ENCODE measurements around the gene PLOD1. TPM values are rescaled to one million over a fixed set of nuclear protein-coding genes. Genes with fewer than 3 reads are reported as not detected.

Gene PLOD1
- total RNA-seq, 2 donors from 2014 or later = 73.6 to 80.2 TPM

DNA sequence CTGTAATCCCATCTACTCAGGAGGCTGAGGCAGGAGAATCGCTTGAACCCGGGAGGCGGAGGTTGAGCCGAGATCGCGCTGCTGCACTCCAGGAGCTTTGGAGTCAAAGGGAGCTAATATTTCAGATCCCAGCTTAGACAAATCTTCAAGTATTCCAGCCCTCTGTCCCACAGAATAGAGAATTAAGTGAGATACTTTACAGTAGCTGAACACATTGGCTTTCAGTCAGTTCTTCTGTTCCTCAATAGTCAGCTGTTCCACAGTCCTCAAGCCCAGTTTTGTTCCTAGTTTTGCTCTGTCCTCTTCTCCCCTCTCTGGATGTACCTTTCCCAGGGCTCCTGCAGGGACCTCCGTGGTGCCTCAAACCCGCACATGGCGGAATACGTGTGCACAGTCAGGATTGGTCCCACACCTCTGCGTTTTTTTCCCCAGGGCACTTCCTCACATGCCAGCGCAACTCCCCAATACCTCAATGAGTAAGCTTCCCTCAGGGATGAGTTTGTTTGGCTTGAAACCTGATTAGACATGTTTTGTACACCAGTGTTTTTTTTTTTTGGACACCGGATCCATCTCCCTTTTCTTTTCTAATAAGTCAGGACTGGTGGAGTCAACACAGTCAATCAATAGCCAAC lies 47.0 kb downstream of the PLOD1 start:
- no peak for TF ChIP-seq POLR2AphosphoS5 (IDR thresholded peaks at IDR 0.05)
- no peak for TF ChIP-seq POLR2A (IDR thresholded peaks at IDR 0.05)
- TF ChIP-seq, protein P1, sequence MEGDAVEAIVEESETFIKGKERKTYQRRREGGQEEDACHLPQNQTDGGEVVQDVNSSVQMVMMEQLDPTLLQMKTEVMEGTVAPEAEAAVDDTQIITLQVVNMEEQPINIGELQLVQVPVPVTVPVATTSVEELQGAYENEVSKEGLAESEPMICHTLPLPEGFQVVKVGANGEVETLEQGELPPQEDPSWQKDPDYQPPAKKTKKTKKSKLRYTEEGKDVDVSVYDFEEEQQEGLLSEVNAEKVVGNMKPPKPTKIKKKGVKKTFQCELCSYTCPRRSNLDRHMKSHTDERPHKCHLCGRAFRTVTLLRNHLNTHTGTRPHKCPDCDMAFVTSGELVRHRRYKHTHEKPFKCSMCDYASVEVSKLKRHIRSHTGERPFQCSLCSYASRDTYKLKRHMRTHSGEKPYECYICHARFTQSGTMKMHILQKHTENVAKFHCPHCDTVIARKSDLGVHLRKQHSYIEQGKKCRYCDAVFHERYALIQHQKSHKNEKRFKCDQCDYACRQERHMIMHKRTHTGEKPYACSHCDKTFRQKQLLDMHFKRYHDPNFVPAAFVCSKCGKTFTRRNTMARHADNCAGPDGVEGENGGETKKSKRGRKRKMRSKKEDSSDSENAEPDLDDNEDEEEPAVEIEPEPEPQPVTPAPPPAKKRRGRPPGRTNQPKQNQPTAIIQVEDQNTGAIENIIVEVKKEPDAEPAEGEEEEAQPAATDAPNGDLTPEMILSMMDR (IDR thresholded peaks at IDR 0.05) = no peak
- no peaks in the 10 kb centered on the region for H3K27me3 ChIP-seq (replicated peaks; ENCODE audit: insufficient read depth)
- H3K4me3 ChIP-seq = no peak overlapping the region
- H3K27ac ChIP-seq = peak overlapping the region in 1 of 2 donors; percentile 91
- no peaks in the 10 kb centered on the region for H3K9me3 ChIP-seq
- intact Hi-C loops (cut with DNase I) = no loop called here
- no peaks in the 10 kb centered on the region for H3K36me3 ChIP-seq
- H3K4me1 ChIP-seq (replicated peaks) = peaks cover 13% of the 10 kb centered on the region
- DNase-seq (ENCODE audit: low spot score) = no peak
- 67% methylated on average over 13 of the region's 13 CpGs for WGBS

DNA sequence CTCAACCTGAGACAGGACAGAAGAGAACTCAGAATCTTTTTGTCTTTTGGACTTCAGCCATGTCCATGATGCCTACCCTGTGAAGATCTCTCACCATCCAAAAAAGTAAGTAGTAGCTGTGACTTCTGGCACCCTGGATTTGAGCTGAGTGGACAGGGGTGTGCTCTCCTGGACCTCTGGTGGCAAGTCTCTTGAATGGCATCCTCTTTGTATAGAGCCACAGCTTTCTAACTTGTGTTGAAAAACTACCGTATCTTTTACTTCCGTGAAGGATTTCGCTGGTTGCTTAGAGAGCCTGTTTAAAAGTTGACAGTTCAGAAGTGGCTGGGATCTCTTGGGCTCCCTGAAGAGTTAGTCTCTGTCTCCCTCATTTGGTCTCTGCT lies 47.5 kb downstream of the PLOD1 start:
- H3K27ac ChIP-seq = no peak overlapping the region

DNA sequence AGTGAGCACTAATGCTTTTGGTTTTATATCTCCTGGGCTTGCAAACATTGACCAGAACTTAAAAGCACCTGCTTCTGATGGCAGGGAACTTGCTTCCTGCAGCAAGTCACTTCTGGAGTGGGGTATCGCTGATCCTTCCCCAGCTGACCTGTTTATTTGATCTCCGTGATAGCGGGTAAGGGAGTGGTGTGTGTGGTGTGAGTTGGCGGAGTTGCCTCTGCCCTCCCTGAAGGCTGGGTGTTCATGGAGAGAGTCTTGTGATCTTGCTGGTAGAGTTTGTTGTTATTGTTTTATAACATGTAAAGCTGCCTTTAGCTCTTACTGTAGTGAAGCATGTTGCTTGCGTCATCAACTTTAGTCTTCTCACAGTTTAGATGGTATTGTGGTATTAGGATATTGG lies 49.6 kb downstream of the PLOD1 start:
- H3K4me1 ChIP-seq (replicated peaks) = peaks cover 13% of the 10 kb centered on the region
- 76% methylated on average over 5 of the region's 5 CpGs for WGBS
- H3K36me3 ChIP-seq = no peaks in the 10 kb centered on the region
- no peak overlapping the region for H3K4me3 ChIP-seq
- TF ChIP-seq, protein P1 (IDR thresholded peaks at IDR 0.05) = no peak
- TF ChIP-seq POLR2AphosphoS5 (IDR thresholded peaks at IDR 0.05) (no peak), POLR2A (IDR thresholded peaks at IDR 0.05) (no peak)
- DNase-seq (ENCODE audit: low spot score) = no peak
- intact Hi-C loops (cut with DNase I) = no loop called here
- H3K27me3 ChIP-seq (replicated peaks; ENCODE audit: insufficient read depth) = no peaks in the 10 kb centered on the region
- no peak overlapping the region for H3K27ac ChIP-seq
- H3K9me3 ChIP-seq = no peaks in the 10 kb centered on the region

More for the DNA sequence above, 47.5 kb downstream of the PLOD1 start:
- TF ChIP-seq, protein P1 (IDR thresholded peaks at IDR 0.05) = peak in 1 of 4 experiments; percentile 38
- no peak for TF ChIP-seq POLR2A (IDR thresholded peaks at IDR 0.05)
- Histone ChIP-seq H3K36me3 (no peaks in the 10 kb centered on the region), H3K27me3 (replicated peaks; ENCODE audit: insufficient read depth) (no peaks in the 10 kb centered on the region), H3K9me3 (no peaks in the 10 kb centered on the region), H3K4me1 (replicated peaks) (peaks cover 13% of the 10 kb centered on the region), H3K4me3 (no peak overlapping the region)
- 47% methylated on average over 3 of the region's 3 CpGs for WGBS
- intact Hi-C loops (cut with DNase I) = no loop called here
- no peak for DNase-seq (ENCODE audit: low spot score)

DNA sequence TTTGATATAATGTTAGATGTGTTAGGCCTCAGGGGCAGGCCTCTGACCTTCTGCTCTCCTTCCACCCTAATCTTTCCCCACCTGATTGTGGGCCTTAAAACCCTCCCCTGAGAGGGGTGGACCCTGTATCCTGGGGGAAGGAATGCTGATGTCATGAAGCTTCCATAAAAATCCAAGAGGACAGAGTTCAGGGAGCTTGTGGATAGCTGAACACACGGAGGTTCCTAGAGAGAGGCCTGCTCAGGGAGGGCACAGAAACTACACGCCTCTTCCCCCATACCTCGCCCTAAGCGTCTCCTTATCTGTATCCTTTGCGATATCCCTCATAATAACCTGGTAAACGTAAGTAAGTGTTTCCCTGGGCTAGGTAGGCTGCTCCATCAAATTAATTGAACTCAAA lies 50.1 kb downstream of the PLOD1 start:
- 84% methylated on average over 6 of the region's 6 CpGs for WGBS
- Histone ChIP-seq H3K4me3 (no peak overlapping the region), H3K27me3 (replicated peaks; ENCODE audit: insufficient read depth) (no peaks in the 10 kb centered on the region), H3K27ac (no peak overlapping the region), H3K9me3 (no peaks in the 10 kb centered on the region), H3K4me1 (replicated peaks) (peaks cover 8% of the 10 kb centered on the region), H3K36me3 (no peaks in the 10 kb centered on the region)
- intact Hi-C loops (cut with DNase I) = no loop called here
- TF ChIP-seq, protein P1 (IDR thresholded peaks at IDR 0.05) = no peak
- TF ChIP-seq POLR2A (IDR thresholded peaks at IDR 0.05) (no peak), POLR2AphosphoS5 (IDR thresholded peaks at IDR 0.05) (no peak)
- no peak for DNase-seq (ENCODE audit: low spot score)

DNA sequence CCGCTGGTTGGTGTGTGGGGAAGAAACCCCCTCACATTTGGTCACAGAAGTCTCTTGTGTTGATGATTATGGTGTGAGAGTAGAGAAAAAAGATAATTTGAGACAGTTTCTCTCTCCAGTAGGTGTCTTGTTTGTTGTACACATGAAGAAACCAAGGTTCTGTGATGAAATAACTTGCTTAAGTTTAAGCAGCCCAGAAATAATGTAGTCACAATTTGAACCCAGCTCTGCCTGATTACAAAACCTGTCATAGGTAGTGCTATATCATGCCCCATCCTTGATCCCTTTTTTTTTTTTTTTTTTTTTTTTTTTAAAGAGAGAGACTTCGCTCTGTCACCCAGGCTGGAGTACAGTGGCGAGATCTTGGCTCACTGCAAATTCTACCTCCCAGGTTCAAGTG lies 50.7 kb downstream of the PLOD1 start:
- Histone ChIP-seq H3K27me3 (replicated peaks; ENCODE audit: insufficient read depth) (no peaks in the 10 kb centered on the region), H3K27ac (no peak overlapping the region)
- WGBS = 91% methylated on average over 3 of the region's 3 CpGs

More for the DNA sequence above, 50.7 kb downstream of the PLOD1 start:
- intact Hi-C loops (cut with DNase I) = no loop called here
- H3K4me3 ChIP-seq = no peak overlapping the region
- TF ChIP-seq POLR2A (IDR thresholded peaks at IDR 0.05) = no peak
- no peak for TF ChIP-seq POLR2AphosphoS5 (IDR thresholded peaks at IDR 0.05)
- TF ChIP-seq, protein P1 (IDR thresholded peaks at IDR 0.05) = no peak
- H3K9me3 ChIP-seq = no peaks in the 10 kb centered on the region
- peaks cover 8% of the 10 kb centered on the region for H3K4me1 ChIP-seq (replicated peaks)
- no peaks in the 10 kb centered on the region for H3K36me3 ChIP-seq
- no peak for DNase-seq (ENCODE audit: low spot score)
